ENCODE results near the gene FBXL14. TPM values are rescaled to one million over a fixed set of nuclear protein-coding genes. Genes with fewer than 3 reads are reported as not detected.
A peak's percentile ranks its signal among the peaks of the same experiment; 100 is the strongest.

FBXL14 gene, protein sequence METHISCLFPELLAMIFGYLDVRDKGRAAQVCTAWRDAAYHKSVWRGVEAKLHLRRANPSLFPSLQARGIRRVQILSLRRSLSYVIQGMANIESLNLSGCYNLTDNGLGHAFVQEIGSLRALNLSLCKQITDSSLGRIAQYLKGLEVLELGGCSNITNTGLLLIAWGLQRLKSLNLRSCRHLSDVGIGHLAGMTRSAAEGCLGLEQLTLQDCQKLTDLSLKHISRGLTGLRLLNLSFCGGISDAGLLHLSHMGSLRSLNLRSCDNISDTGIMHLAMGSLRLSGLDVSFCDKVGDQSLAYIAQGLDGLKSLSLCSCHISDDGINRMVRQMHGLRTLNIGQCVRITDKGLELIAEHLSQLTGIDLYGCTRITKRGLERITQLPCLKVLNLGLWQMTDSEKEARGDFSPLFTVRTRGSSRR
- total RNA-seq (2014; rRNA removed; shearing (Covaris generic)), result 7.9 and 9.6 TPM in 2 replicates

DNA sequence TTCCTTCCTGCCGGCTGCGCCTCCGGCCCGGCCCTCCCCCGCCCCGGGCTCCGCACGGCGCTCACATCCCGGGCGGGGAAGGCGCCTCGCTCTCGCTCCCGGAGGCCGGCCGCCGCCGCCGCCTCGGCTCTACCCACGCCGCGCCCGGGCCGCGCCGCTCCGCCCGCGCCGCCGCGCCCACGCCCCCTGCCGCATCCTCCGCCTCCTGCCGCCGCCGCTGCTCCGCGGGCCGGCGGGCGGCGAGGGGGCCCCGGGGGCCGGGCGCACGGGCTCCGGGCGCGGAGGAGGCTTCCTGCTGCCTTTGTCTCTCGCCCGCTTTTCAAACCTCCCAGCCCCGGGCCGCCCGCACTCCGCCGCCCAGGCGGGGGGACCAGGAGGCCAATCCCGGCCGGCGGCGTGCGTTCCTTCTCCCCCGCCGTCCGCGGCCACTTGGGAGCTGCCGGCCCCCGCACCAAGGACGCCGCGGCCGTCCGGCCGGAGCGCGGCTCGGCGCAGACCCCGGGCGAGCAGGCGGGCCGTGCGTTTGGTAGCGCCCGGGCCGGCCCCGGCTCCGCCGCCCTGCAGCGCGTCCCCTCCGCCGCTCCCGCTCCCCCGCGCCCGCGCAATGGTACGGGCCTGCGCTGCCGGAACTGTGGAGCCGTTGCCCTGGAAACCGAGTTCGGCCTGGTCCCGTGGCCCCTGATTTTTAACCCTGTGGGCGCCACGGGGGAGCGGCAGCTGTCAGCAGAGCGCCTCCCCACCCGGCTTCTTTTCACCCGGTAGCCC is at the start of gene FBXL14:
Gene FBXL14 (minus strand): TSS at position 321 of the 765 bp plus-strand sequence. CDS start 515 bp downstream, outside the sequence.
- DNase-seq (ENCODE audit: low read depth), result peak; percentile 81

DNA sequence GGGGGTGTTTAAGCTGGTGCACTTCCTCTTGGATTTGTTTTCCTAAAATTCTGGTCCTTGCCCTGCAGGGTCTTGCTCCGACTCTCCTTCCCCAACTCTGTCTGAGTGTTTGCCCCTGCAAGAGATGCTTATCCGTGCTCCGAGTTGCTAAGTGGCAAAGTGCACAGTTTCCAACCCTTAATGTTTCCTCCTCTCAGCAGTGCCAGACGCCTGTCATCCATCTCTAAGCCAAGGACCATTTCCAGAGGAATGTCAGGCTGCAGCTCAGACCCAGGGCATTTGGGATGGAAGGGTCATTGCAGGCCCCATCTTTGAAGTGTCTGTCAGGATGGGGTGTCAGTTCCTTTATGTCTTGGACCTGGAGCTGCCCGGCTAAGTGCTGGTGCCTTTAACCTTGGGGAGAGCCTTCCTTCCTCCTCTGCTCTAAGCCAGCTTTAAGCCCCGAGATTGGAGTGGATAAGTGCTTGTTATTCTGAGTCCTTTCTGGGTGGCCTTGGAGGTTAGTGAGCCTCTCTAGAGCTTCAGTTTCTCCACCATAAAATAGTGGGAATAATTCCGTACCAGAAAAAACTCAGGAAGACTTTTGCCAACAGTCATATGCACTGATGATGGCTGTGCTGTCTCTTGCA is 49.6 kb upstream of the FBXL14 start:
- no peak for DNase-seq (ENCODE audit: low read depth)

DNA sequence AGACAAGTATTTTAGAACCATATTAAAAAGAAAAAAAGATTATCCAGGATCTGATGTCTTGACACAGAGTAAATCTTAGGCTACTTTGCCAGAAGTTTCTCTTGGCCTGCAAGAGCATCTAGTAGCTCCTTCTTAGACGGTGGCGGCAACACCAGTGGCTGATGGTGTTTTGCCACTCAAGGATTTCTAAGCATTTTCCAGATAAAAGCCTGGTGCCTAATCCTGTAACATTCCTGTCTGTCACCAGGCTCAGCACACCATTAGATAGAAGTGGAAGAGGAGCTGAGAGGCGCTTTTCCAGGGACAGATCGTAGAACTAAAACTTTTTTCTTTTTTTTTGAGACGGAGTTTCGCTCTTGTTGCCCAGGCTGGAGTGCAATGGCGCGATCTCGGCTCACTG is 48.7 kb upstream of the FBXL14 start:
- DNase-seq (ENCODE audit: low read depth), result no peak

DNA sequence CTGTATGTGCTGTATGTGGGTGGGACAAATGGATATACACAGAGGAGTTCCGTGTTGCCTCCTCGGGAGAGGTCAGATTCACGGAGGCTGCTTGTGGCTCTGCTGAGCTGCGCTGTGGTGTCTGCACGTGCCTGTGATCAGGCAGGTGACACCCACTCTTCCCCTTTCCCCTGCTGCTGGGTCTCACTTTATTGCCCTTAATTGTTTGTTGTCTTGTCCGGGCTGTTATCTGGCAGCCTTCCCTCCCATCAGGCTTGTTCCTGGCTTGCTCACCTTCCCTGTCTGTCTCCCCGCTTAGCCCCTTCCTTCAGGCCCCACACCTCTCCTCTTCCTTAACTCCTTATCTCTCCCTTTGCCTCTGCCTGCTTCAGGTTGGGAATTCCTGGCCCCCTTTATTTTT is 48.1 kb upstream of the FBXL14 start:
- no peak for DNase-seq (ENCODE audit: low read depth)

DNA sequence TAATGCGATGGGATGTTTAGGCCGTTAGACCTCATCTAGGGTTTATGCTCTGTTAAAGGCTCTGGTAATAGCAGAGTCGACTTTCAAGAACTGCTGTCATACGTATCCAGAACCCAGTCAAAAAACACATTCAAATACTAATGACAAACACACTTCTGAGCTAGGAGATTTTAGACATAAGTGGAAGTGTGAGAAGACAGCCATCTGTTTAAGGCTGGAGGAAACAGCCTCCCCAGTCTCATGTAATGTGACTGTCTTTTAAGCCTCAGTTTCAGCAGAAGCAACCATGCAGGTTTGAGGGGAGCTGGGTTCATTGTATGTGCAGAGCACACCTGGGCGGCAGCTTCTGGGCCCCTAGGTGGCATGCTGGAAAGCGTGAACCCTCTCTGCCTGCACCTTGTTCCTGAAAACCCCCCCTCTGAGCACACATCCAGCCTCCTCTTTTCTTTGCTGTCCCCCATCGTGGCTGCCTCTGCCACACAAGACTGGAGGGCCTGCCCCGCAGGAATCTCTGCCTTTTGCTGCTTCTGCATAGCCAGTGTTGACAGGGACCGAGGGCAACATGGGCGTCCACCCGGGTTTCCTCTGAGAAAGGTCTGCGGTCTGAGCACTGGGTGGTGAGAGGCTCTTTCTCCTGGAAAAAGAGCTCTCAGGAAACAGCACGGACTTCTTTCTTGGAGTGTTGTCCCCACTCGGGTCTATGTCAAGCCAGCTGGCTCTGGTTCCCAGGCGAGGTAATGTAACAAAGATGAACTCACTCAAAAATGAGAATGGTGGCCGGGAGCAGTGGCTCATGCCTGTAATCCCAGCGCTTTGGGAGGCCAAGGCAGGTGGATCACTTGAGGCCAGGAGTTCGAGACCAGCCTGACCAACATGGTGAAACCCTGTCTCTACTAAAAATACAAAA is 46.2 kb upstream of the FBXL14 start:
- DNase-seq (ENCODE audit: low read depth), result no peak

DNA sequence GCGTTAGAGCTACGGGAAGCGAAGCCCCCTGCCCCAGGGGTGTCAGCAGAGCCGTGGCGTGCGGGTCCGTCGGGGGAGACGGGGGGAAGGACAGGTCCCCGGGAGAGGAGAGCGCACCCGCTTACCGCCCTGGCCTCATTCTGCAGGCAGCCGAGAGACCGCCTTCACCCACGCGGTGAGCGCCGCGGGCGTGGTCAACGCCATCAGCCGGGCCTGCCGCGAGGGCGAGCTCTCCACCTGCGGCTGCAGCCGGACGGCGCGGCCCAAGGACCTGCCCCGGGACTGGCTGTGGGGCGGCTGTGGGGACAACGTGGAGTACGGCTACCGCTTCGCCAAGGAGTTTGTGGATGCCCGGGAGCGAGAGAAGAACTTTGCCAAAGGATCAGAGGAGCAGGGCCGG is 45.2 kb upstream of the FBXL14 start:
- DNase-seq (ENCODE audit: low read depth), result no peak

DNA sequence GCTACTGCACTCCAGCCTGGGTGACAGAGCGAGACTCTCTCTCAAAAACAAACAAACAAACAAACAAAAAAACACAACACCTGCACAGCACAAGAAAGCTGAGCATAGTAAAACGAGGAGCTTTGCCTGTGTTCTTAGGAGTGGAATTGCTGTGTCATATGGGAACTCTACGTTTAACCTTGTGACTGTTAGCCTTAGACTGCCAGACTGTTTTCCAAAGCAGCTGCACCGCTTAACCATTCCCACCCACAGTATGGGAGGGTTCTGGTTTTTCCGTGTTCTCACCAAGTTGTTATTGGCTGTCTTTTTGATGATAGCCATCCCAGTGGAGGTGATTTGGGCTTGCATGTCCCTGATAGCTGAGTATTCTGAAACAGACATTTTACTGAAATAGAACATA is 43.8 kb upstream of the FBXL14 start:
- no peak for DNase-seq (ENCODE audit: low read depth)

DNA sequence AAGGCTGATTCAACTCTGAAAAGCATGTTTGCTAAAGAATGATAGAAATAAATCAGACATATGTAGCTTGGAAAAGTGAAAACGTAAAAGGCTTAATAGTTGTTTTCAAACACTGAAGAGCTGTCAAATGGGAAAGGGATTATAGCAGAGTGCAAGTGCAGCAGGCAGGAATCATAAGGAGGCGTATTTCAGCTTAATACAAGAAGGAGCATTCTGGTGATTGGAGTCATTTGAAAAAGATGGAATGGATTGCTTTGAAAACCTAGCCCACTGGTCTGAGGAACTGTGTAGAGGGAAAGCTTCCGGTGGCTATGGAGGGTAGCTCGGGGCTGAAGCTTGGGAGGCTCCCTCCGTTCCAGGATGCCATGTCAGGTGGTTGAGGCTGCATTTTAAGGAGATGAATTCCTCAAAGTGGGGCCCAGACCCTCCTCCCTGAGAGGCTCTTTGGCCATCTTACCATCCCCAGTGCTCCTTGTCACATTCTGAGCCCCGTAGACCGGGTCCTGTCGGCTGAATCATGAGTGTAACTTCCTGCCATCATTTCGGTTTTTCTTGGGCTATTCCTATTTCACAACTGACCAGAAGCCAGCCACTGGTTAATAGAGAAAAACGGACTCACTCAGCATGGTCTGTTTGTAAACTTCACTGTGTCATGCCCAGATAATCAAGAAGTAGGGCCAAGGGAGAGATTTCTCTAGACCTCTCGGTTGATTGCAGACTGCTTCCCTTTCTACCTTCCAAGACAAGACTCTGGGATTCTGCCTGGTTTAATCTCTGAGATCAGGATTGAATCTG is 41.1 kb upstream of the FBXL14 start:
- DNase-seq (ENCODE audit: low read depth), result no peak

DNA sequence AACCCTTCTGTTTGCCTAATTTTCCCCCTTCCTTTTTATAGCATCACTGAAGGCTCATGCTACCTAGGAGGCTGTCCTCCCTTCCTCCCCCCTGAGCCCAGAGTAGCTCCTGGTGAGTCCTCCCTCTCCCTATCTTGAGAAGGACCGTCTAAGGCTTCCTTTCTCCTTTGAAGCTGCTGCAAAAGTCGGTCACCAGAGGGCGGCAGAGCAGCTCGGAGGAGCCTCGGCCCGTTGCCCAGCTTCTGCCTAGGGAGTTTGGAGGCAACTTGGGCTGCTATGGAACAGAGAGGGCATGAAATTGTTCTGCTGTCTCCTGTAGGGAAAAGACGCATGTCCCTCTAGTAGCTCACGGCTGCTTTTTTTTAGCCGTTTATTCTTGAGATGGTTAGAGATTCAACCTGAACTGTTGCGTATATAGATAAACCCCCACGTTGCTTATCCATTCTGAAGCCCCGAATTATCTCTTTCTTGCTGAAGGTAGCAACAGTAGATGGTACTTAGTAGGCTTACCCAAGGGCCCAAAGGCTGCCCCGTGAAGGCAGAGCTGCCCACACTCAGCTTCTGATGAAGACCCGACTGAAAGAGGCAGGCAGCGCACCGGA is 40.3 kb upstream of the FBXL14 start:
- peak; percentile 58 for DNase-seq (ENCODE audit: low read depth)

DNA sequence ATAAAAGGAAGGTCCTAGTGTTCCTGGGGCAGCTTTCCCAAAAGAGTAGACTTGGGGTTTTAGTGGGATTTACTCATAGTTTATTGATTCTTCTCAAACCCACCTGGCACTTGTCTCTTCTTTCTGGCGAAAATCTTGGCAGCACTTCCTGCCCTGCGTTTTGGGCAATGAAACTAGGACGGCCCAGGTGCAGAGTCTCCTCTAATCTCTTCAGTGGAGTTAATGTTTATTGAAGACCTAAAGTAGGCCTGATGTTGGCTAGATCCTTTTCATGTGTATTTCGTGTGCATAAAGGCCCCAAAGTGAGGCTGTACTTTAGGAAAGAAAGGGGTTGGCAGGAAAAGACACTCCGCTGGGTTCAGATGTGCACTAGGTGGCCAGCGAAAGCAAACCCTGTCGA is 39.8 kb upstream of the FBXL14 start:
- no peak for DNase-seq (ENCODE audit: low read depth)

DNA sequence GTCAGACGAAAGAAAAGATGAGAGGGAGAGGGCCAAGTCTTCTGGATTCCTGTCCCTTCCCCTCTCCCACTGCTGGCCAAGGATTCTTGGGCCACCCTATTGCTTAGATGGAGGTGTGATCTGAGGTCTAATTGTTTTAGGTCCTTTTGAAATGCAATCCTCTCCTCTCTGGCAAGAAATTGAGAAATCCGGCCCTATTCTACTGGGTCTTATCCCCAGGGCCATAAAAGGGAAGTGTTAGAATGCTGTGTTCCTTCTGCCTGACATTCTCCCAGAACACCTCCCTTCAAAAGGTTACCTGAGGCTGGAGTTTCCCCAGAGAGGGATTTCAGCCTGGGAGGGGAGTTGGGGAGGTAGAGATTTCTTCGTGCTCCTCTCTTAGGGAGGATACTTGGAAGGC is 39.1 kb upstream of the FBXL14 start:
- no peak for DNase-seq (ENCODE audit: low read depth)

DNA sequence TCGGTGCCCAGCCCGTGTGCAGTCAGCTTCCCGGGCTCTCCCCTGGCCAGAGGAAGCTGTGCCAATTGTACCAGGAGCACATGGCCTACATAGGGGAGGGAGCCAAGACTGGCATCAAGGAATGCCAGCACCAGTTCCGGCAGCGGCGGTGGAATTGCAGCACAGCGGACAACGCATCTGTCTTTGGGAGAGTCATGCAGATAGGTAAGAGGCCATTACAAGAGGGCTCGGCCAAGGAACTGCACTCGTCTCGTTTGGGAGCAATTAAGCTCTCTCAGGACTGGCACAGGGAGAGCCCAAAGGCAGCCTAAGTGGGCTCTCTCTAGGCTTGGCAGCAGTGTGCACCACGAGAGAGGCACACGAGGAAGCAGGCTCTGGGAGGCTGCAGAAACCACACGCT is 38.3 kb upstream of the FBXL14 start:
- DNase-seq (ENCODE audit: low read depth), result no peak

DNA sequence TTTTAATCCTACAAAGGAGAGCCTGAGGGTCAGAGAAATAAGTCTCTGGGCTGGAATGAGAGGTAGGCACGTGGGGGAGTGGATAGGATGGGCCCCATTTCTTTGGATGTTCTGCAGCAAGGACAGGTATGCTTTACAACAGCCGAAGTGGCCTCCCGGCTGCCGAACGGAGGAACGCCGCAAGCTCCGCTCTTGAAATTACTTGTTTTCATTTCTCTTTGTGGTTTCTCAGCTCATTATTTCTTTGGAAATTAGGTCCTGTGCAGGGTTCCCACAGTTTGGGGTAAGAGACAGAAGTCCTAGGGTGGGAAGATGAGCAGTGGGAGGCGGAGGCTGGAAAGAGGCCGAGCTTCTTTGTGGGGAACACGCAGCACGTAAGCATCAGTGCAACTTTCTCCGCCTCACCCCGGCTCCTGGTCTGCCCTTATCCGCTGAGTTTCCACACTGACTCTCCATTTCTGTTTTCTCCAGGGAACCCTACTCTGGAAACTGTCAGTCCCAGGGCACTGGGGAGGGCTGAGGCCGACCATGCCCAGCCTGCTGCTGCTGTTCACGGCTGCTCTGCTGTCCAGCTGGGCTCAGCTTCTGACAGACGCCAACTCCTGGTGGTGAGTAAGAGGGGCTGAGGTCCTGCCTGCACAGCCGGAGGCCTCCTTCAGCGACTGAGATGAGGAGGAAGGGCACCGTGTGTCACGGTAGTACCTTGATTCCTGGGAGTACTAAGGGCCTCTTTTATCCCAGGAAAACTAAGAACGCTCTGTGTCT is 36.6 kb upstream of the FBXL14 start:
- no peak for DNase-seq (ENCODE audit: low read depth)

DNA sequence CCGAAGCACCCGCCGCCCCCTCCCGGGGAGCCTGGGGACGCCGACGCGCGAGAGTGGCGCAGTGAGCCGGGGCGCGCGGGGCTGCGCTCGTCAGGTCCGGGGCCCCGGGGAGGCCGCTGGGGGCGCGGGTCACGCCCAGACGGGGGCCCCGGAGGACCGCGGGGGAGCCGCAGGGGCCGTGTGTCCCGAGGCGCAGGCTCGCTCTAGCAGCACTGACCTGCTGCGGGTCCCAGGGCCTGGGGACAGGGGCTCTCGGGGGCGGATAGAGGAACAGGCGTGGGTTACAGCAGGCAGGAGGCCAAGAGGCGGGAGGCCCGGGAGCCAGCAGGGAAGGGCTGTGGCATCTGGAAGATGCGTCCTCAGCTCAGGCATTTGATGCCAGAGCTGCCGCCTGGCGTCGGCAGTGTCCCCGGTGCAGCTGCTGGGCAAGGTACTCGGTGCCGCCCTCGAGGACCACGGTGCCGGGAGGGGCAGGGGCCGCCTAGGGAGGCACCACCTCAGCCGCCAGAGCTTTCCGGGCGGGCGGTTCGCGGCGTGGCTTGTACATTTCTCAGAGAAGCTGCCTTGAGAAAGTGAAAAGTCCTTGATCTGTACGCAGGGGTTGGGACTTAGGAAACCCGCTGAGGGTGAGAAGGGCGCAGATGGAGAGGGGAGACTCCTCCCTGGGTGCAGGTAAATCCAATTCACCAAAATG is 35.9 kb upstream of the FBXL14 start:
- DNase-seq (ENCODE audit: low read depth), result no peak

DNA sequence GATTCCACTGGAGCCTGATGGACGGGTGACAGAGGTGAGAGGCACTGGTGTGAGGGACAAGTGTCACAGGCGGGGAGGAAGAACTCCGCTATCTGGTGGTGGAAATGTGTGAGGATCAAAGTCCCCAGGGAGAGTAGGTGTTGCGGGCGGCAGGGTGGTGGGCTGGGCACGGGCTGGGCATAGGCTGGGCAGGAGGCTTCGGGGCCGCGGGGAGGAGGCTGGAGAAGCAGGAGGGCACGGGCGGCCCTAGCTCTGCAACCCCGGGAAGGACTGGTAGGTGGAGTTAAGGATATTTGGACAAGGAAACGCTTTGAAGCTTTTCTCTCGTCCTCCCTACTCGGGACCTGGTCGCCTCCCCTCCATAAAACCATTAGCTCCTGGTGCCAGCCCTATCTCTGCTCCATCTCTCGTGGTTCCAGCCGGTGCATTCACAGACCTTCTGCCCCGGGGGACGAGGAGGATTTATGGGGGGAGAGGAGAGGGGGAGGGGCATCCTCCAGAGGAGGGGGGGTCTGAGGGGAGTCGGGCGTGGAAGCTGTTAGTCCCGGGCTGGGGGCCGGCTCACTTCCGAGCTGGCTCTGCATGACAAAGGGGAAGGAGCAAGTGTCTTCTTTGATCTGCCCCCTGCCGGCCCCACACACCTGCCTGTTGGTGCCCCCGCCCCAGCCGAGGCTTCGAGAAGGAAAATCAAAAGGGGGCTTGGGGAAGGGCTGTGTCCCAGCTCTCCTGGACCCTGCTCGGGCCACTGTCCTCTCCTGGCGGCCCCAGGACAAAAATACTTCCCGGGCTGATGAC is 35.2 kb upstream of the FBXL14 start:
- DNase-seq (ENCODE audit: low read depth), result no peak

DNA sequence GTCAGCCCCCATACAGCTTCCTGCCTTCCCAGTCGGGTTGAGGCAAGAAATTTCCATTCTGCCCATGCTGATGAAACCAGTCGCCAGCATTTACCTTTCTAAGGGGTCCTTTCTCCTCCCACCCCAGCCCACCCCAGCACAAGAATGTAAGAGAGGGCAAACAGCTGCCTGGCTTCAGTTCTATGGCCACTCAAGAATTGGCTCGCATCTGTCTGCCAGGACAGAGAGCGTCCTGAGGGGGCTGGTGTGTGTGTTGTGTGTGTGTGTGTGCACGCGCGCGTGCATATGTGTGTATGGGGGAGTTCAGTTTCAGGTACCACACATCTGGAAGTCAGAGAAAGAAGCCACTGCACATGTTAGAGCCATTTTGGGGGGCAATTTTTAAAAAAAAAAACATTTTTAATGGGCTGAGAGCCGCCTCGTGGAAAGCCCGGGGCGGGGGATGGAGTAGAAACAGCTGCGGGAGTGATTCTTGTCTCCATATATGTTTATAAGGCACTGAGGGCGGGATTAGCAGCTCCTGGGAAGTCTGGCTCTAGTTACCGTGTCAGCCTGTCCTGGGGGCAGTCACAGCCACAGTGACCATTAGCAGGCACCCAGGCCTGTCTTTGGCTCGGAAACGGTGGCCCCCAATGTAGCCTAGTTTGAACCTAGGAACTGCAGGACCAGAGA is 34.4 kb upstream of the FBXL14 start, which contains the start of gene WNT5B:
Gene WNT5B (plus strand): TSS at position 566 of the 672 bp plus-strand sequence. CDS start 2,124 bp downstream, outside the sequence.
- no peak for DNase-seq (ENCODE audit: low read depth)

DNA sequence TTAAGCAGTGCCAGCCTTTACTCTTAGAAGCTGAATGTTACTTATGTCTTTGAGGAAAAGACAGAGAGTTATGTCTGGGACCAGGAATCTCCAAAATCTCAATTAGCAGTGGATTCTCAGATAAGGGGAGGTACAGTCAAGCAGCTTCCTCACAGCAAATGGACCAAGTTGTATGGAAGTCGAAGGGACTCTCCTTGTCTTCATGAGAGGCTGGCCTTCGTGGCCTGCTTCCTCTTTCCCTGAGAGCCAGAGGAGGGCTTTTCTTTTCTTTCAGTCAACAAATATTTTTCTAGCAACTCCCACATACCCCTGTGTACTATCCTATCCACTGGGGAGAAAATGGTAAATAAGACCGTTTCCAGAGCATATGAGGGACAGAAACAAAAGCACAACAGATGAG is 28.0 kb upstream of the FBXL14 start:
- DNase-seq (ENCODE audit: low read depth), result no peak
